HepG2 (cell line): ENCODE results near the gene CSNK1D. TPM values are rescaled to one million over a fixed set of nuclear protein-coding genes. Genes with fewer than 3 reads are reported as not detected.

Source experiments
- FIP1L1 ChIP-seq: fragments of 200-400 bp; formaldehyde crosslinking; IDR thresholded peaks from 2 replicates; pipeline ENCODE4 v1.6.1; 2018; ENCODE audit warnings: low read depth, mild to moderate bottlenecking, low read length, moderate library complexity, borderline replicate concordance; ENCODE audit not compliant: insufficient read depth
- IRF2 ChIP-seq: IDR thresholded peaks from 2 replicates; pipeline ENCODE4 v1.6.1; 2018; ENCODE audit warnings: missing genetic modification reagents, missing compliant biosample characterization
- JUNB ChIP-seq: sonication (generic); formaldehyde crosslinking; IDR thresholded peaks from 2 replicates; pipeline ENCODE4 v1.8.0; 2022; ENCODE audit warnings: missing genetic modification reagents, mild to moderate bottlenecking, borderline replicate concordance
- MTF2 ChIP-seq: sonication (generic); formaldehyde crosslinking; IDR thresholded peaks from 2 replicates; pipeline ENCODE4 v1.5.0; 2020; ENCODE audit warnings: missing genetic modification reagents, borderline replicate concordance
- NFYB ChIP-seq: sonication (generic); formaldehyde crosslinking; IDR thresholded peaks from 2 replicates; pipeline ENCODE4 v1.4.0; 2020; ENCODE audit warnings: missing genetic modification reagents
- SRSF1 ChIP-seq: fragments of 200-400 bp; formaldehyde crosslinking; optimal IDR thresholded peaks from 2 replicates; pipeline ENCODE3; 2017; ENCODE audit warnings: mild to moderate bottlenecking, low read depth, low read length, moderate library complexity
- ZBTB7B ChIP-seq: sonication (generic); formaldehyde crosslinking; IDR thresholded peaks from 2 replicates; pipeline ENCODE4 v1.4.0; 2020; ENCODE audit warnings: missing genetic modification reagents
- ZC3H4 ChIP-seq: sonication (generic); formaldehyde crosslinking; IDR thresholded peaks from 2 replicates; pipeline ENCODE4 v1.4.0; 2020; ENCODE audit warnings: missing genetic modification reagents, borderline replicate concordance
- ZNF292 ChIP-seq: sonication (generic); formaldehyde crosslinking; IDR thresholded peaks from 2 replicates; pipeline ENCODE4 v1.8.1; 2022; ENCODE audit warnings: mild to moderate bottlenecking, low read depth, missing genetic modification reagents, borderline replicate concordance
- ZNF343 ChIP-seq: sonication (generic); formaldehyde crosslinking; IDR thresholded peaks from 2 replicates; pipeline ENCODE4 v1.4.0; 2020; ENCODE audit warnings: mild to moderate bottlenecking, missing genetic modification reagents
- ZNF589 ChIP-seq: sonication (generic); formaldehyde crosslinking; conservative IDR thresholded peaks from 2 replicates; pipeline ENCODE4 v1.8.0; 2022; ENCODE audit warnings: mild to moderate bottlenecking, moderate library complexity, missing genetic modification reagents
- ZNF7 ChIP-seq: IDR thresholded peaks from 2 replicates; pipeline ENCODE4 v1.6.1; 2016; ENCODE audit warnings: missing biosample characterization, missing genetic modification reagents
- ZNF749 ChIP-seq: sonication (generic); formaldehyde crosslinking; IDR thresholded peaks from 2 replicates; pipeline ENCODE4 v1.8.0; 2022; ENCODE audit warnings: mild to moderate bottlenecking, missing genetic modification reagents, moderate library complexity, borderline replicate concordance
- ZNF891 ChIP-seq: sonication (generic); formaldehyde crosslinking; IDR thresholded peaks from 2 replicates; pipeline ENCODE4 v1.5.0; 2020; ENCODE audit warnings: mild to moderate bottlenecking, missing genetic modification reagents
- ZSCAN31 ChIP-seq: sonication (generic); formaldehyde crosslinking; IDR thresholded peaks from 2 replicates; pipeline ENCODE4 v1.5.0; 2020; ENCODE audit warnings: low read depth, mild to moderate bottlenecking, missing genetic modification reagents
- polyA plus RNA-seq, 8 experiments: library from polyadenylated mRNA; depleted of rRNA in 3 of 8; stranded (reverse) in 7 of 8; unstranded in 1 of 8; fragments of >200 nt; fragmentation: Illumina TruSeq in 4 of 8; extraction: Trizol in 4 of 8; gene quantifications; 2 replicates each; pipeline versions ENCODE4 v1.2.1 to v1.2.3, GENCODE V29; 2011 to 2016; ENCODE audit warnings: low read depth in 4 of 8, missing spikeins in 1 of 8, mixed read lengths in 1 of 8; ENCODE audit not compliant: insufficient read depth in 1 of 8
- total RNA-seq, 5 experiments: library from RNA; depleted of rRNA; stranded (reverse); fragments of >200 nt; fragmentation: Illumina TruSeq; extraction: Trizol; gene quantifications; 2 replicates each; pipeline ENCODE4 v1.2.3, GENCODE V29; 2016; ENCODE audit warnings: low read depth in 1 of 5
- TF ChIP-seq, protein P1 (sequence below): sonication (generic); formaldehyde crosslinking; IDR thresholded peaks from 2 replicates; pipeline ENCODE4 v1.4.0; 2020; ENCODE audit warnings: missing genetic modification reagents, borderline replicate concordance
- TF ChIP-seq, protein P2 (sequence below): sonication (generic); formaldehyde crosslinking; IDR thresholded peaks from 2 replicates; pipeline ENCODE4 v1.4.0; 2020; ENCODE audit warnings: missing genetic modification reagents, borderline replicate concordance
- TF ChIP-seq, protein P3 (sequence below): sonication (generic); formaldehyde crosslinking; IDR thresholded peaks from 2 replicates; pipeline ENCODE4 v1.5.0; 2020; ENCODE audit warnings: mild to moderate bottlenecking, missing genetic modification reagents

Gene CSNK1D
- total and polyA plus RNA-seq, 2 of the 13 experiments (the other 11 are each of a cell fraction or from before 2014, with no cell fraction given), result 31.5 to 128 TPM

DNA sequence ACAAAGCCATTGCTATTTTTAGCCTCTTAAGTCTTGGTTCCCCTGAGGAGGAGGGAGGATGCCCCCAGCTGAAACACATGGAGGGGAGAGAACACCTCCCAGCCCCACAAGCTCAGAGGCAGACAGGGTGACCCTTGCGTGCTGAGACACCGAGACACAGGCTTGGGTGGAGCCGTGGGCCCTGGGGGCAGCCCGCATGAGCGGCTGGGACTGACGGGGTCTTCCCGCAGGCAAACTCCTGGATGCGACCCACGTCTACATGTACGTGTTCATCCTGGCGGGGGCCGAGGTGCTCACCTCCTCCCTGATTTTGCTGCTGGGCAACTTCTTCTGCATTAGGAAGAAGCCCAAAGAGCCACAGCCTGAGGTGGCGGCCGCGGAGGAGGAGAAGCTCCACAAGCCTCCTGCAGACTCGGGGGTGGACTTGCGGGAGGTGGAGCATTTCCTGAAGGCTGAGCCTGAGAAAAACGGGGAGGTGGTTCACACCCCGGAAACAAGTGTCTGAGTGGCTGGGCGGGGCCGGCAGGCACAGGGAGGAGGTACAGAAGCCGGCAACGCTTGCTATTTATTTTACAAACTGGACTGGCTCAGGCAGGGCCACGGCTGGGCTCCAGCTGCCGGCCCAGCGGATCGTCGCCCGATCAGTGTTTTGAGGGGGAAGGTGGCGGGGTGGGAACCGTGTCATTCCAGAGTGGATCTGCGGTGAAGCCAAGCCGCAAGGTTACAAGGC lies 34.9 kb downstream of the CSNK1D start (continued):
- TF ChIP-seq, protein P1, sequence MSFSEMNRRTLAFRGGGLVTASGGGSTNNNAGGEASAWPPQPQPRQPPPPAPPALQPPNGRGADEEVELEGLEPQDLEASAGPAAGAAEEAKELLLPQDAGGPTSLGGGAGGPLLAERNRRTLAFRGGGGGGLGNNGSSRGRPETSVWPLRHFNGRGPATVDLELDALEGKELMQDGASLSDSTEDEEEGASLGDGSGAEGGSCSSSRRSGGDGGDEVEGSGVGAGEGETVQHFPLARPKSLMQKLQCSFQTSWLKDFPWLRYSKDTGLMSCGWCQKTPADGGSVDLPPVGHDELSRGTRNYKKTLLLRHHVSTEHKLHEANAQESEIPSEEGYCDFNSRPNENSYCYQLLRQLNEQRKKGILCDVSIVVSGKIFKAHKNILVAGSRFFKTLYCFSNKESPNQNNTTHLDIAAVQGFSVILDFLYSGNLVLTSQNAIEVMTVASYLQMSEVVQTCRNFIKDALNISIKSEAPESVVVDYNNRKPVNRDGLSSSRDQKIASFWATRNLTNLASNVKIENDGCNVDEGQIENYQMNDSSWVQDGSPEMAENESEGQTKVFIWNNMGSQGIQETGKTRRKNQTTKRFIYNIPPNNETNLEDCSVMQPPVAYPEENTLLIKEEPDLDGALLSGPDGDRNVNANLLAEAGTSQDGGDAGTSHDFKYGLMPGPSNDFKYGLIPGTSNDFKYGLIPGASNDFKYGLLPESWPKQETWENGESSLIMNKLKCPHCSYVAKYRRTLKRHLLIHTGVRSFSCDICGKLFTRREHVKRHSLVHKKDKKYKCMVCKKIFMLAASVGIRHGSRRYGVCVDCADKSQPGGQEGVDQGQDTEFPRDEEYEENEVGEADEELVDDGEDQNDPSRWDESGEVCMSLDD (CRISPR knock-in tag), result no peak
- TF ChIP-seq ZBTB7B (CRISPR knock-in tag) (no peak), FIP1L1 (no peak), MTF2 (CRISPR knock-in tag) (no peak), ZNF7 (CRISPR knock-in tag) (no peak), ZNF343 (CRISPR knock-in tag) (no peak), ZNF589 (no peak), JUNB (CRISPR knock-in tag) (no peak), NFYB (CRISPR knock-in tag) (no peak), ZNF292 (no peak), ZNF749 (CRISPR knock-in tag) (0 out of 2 replicates have a peak, but pooled peaks have one; percentile 33), ZSCAN31 (CRISPR knock-in tag) (no peak), IRF2 (CRISPR knock-in tag) (no peak), ZNF891 (CRISPR knock-in tag) (no peak), ZC3H4 (CRISPR knock-in tag) (no peak), SRSF1 (peak; percentile 12)
- TF ChIP-seq, protein P2, sequence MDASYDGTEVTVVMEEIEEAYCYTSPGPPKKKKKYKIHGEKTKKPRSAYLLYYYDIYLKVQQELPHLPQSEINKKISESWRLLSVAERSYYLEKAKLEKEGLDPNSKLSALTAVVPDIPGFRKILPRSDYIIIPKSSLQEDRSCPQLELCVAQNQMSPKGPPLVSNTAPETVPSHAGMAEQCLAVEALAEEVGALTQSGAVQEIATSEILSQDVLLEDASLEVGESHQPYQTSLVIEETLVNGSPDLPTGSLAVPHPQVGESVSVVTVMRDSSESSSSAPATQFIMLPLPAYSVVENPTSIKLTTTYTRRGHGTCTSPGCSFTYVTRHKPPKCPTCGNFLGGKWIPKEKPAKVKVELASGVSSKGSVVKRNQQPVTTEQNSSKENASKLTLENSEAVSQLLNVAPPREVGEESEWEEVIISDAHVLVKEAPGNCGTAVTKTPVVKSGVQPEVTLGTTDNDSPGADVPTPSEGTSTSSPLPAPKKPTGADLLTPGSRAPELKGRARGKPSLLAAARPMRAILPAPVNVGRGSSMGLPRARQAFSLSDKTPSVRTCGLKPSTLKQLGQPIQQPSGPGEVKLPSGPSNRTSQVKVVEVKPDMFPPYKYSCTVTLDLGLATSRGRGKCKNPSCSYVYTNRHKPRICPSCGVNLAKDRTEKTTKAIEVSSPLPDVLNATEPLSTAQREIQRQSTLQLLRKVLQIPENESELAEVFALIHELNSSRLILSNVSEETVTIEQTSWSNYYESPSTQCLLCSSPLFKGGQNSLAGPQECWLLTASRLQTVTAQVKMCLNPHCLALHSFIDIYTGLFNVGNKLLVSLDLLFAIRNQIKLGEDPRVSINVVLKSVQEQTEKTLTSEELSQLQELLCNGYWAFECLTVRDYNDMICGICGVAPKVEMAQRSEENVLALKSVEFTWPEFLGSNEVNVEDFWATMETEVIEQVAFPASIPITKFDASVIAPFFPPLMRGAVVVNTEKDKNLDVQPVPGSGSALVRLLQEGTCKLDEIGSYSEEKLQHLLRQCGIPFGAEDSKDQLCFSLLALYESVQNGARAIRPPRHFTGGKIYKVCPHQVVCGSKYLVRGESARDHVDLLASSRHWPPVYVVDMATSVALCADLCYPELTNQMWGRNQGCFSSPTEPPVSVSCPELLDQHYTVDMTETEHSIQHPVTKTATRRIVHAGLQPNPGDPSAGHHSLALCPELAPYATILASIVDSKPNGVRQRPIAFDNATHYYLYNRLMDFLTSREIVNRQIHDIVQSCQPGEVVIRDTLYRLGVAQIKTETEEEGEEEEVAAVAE (CRISPR knock-in tag), result no peak
- TF ChIP-seq, protein P3, sequence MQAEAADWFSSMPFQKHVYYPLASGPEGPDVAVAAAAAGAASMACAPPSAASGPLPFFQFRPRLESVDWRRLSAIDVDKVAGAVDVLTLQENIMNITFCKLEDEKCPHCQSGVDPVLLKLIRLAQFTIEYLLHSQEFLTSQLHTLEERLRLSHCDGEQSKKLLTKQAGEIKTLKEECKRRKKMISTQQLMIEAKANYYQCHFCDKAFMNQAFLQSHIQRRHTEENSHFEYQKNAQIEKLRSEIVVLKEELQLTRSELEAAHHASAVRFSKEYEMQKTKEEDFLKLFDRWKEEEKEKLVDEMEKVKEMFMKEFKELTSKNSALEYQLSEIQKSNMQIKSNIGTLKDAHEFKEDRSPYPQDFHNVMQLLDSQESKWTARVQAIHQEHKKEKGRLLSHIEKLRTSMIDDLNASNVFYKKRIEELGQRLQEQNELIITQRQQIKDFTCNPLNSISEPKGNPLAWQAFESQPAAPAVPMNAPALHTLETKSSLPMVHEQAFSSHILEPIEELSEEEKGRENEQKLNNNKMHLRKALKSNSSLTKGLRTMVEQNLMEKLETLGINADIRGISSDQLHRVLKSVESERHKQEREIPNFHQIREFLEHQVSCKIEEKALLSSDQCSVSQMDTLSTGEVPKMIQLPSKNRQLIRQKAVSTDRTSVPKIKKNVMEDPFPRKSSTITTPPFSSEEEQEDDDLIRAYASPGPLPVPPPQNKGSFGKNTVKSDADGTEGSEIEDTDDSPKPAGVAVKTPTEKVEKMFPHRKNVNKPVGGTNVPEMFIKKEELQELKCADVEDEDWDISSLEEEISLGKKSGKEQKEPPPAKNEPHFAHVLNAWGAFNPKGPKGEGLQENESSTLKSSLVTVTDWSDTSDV, result no peak
